GM13977 (cell line): Measurements from ENCODE around the gene ARHGAP15.

Experiments used
- DNase-seq: peaks from one replicate; pipeline ENCODE4 v3.0.0; 2012; ENCODE audit warnings: low spot score
- CTCF ChIP-seq: IDR thresholded peaks from 2 replicates; pipeline ENCODE4 v1.5.1; 2012; ENCODE audit warnings: mild to moderate bottlenecking, control low read depth; ENCODE audit not compliant: insufficient read depth; ENCODE audit errors: extremely low read depth, missing control alignments
- in situ Hi-C: fragments of 300-500 bp; cut with MboI; formaldehyde crosslinking; loops from one replicate; pipeline ENCODE4 v1.12.0; 2022; ENCODE audit warnings: low sequenced_read_pairs, low pct_unique_long_range_greater_than_20kb, mixed read lengths, inconsistent platforms; ENCODE audit not compliant: unreplicated experiment

The ARHGAP15 gene

GRCh38 chr2:143786026-143786765 is 657.0 kb downstream of the ARHGAP15 start:
- DNase-seq: no peak
- in situ Hi-C loops: no loop called here

GRCh38 chr2:143787674-143788073 is 658.5 kb downstream of the ARHGAP15 start:
- in situ Hi-C loops: no loop called here
- DNase-seq: no peak
- no peak for TF ChIP-seq CTCF

More at GRCh38 chr2:143786026-143786765, 657.0 kb downstream of the ARHGAP15 start:
- TF ChIP-seq CTCF: no peak

GRCh38 chr2:143792602-143793001 is 663.4 kb downstream of the ARHGAP15 start:
- no peak for DNase-seq
- in situ Hi-C loops: no loop called here
- no peak for TF ChIP-seq CTCF

- DNase-seq: no peak
- in situ Hi-C loops: no loop called here
Observed at GRCh38 chr2:143793381-143793780, 664.2 kb downstream of the ARHGAP15 start.

GRCh38 chr2:143796051-143796450 is 666.8 kb downstream of the ARHGAP15 start:
- TF ChIP-seq CTCF: no peak
- in situ Hi-C loops: no loop called here
- no peak for DNase-seq

More at GRCh38 chr2:143793381-143793780, 664.2 kb downstream of the ARHGAP15 start:
- no peak for TF ChIP-seq CTCF

- TF ChIP-seq CTCF: no peak
- no peak for DNase-seq
- in situ Hi-C loops: no loop called here
Observed at GRCh38 chr2:143801561-143801960, 672.3 kb downstream of the ARHGAP15 start.
